ENCODE data around the gene FOXC1.

The FOXC1 gene

DNA sequence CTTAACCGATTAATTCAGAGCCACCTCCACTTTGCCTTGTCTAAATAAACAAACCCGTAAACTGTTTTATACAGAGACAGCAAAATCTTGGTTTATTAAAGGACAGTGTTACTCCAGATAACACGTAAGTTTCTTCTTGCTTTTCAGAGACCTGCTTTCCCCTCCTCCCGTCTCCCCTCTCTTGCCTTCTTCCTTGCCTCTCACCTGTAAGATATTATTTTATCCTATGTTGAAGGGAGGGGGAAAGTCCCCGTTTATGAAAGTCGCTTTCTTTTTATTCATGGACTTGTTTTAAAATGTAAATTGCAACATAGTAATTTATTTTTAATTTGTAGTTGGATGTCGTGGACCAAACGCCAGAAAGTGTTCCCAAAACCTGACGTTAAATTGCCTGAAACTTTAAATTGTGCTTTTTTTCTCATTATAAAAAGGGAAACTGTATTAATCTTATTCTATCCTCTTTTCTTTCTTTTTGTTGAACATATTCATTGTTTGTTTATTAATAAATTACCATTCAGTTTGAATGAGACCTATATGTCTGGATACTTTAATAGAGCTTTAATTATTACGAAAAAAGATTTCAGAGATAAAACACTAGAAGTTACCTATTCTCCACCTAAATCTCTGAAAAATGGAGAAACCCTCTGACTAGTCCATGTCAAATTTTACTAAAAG lies 2.7 kb downstream of the FOXC1 start:
- DNase-seq (ENCODE audit: low read depth in 2 of 2): no peak

GRCh38 chr6:1612974-1613306 lies 3.2 kb downstream of the FOXC1 start:
- no peak for DNase-seq (ENCODE audit: low read depth in 2 of 2)

GRCh38 chr6:1613346-1613687 lies 3.6 kb downstream of the FOXC1 start:
- DNase-seq (ENCODE audit: low read depth in 2 of 2): no peak

GRCh38 chr6:1613688-1614447 lies 4.2 kb downstream of the FOXC1 start:
- no peak for DNase-seq (ENCODE audit: low read depth in 2 of 2)

GRCh38 chr6:1614448-1615150 lies 4.9 kb downstream of the FOXC1 start:
- DNase-seq (ENCODE audit: low read depth in 2 of 2): no peak

- no peak for DNase-seq (ENCODE audit: low read depth in 2 of 2)
Observed at GRCh38 chr6:1615151-1615852, 5.6 kb downstream of the FOXC1 start.

- DNase-seq (ENCODE audit: low read depth in 2 of 2): no peak
Observed at GRCh38 chr6:1615853-1616420, 6.2 kb downstream of the FOXC1 start.

- no peak for DNase-seq (ENCODE audit: low read depth in 2 of 2)
Observed at GRCh38 chr6:1616701-1617463, 7.2 kb downstream of the FOXC1 start.

GRCh38 chr6:1617466-1618310 lies 8.0 kb downstream of the FOXC1 start:
- no peak for DNase-seq (ENCODE audit: low read depth in 2 of 2)

- no peak for DNase-seq (ENCODE audit: low read depth in 2 of 2)
Observed at GRCh38 chr6:1618311-1619097, 8.8 kb downstream of the FOXC1 start.

GRCh38 chr6:1619098-1619672 lies 9.5 kb downstream of the FOXC1 start:
- no peak for DNase-seq (ENCODE audit: low read depth in 2 of 2)

DNA sequence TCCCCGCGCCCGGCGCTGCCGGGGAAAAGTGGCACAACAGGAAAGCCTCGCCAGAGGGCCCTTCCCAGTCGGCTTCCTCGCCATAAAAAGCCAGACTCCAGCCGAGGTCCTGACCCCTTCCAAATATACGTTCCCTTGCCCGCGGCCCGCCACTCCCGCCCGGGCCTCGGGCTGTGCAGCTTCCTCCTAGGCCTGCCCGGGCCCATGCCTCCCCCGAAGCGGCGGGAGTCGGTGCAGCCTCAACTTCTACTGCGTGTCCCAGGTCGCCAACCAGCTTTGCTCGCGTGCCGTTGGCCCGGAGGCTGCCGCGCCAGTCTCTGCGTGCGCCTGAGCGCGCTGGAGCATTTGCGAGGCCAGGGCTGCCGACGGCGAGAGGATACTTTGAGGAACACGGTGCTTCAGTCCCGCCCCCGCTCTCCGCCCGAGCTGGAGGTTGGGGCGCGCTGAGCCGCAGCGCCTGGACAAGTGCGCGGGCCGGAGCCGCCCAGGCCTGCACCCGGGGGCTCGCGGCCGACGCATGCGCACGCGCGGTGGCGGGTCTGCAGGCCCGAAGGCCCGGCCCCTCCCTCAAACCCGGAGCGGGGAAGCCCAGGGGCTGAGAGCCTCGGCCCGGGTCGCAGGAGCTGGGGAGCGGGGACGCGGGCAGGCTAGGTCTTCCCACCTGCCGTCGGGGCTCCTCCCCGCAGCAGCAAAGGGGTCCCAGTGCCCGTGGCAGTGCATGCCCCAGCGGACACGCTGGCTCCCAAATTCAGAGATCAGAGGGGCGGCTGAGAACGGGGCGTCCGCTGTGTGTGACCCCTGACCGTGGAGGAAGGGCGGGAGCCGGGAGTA lies 10.2 kb downstream of the FOXC1 start:
- DNase-seq (ENCODE audit: low read depth in 2 of 2): no peak

GRCh38 chr6:1620504-1621069 lies 10.9 kb downstream of the FOXC1 start:
- DNase-seq (ENCODE audit: low read depth in 2 of 2): no peak

DNA sequence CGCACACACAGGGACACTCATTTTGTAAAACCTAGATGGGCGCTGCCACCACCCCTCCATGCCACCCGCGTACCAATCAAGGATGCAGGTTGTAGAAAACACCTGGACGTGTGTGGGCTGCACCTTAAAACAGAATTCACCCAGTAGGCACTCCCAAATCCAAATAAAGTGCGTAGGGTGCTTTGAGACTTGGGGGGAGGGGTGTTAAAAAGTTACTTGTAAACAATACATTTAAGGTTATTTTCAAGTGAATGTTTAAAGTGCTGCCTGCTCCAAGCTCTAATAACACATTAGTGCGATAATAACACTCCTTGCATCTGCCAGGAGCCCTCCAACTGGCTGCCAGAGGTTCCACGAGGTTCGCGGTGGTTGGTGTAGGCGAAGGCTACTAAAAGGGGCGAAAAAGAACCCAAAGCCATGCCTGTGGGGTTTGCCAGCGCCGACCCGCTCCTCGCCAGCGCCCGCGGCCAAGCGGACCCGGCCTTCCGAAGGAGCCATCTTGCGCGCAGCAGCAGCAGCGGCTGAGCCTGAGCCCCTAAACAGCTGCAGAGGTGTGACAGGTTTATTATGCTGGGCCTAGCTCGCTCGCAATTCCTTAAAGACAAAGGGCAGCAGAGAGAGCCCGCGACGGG lies 11.5 kb downstream of the FOXC1 start:
- no peak for DNase-seq (ENCODE audit: low read depth in 2 of 2)

DNA sequence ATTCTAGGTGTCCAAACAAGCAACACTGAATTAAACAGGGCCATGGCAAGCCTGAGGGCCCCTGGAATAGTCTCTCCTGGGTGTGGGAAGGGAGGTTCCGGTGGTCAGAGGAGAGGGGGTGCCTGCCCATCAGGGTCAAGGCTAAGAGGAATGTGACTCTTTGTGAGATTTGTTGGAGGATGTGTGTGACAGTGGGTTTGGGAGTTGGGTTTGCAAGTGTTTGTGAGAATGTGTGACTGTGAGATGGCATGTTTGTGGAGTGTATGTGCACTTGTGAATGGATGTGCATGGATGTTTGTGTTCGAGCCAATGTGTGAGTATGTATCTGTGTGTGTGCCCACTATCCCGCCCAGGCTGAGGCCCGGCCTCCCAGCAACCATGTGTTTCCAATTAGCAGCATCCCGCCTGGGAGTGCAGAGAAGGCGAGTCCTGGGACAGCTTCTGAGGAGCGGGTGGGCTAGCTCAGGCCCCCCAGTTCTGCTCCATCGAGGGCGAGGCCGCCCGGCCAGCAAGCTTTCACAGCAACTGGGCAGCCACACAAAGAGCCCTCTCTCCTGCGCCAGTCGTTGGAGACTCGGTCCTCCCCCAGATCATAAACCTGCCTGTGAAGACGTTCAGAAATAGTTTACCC lies 12.6 kb downstream of the FOXC1 start:
- DNase-seq (ENCODE audit: low read depth in 2 of 2): no peak

GRCh38 chr6:1622851-1623768 lies 13.4 kb downstream of the FOXC1 start:
- no peak for DNase-seq (ENCODE audit: low read depth in 2 of 2)

Data from stimulated activated CD4-positive, alpha-beta T cell treated with anti-CD3 and anti-CD28 coated beads, Interleukin-12 subunit alpha, Interleukin-12 subunit beta, amount 100 ng/mL, for 24 hours (primary cell).